Activated T-cell treated with anti-CD3 and anti-CD28 coated beads for 1 hour (primary cell): ENCODE data around the gene CREM.

Experiments used
- DNase-seq: peaks from one replicate; pipeline ENCODE4 v3.0.0-alpha.2; 2020; ENCODE audit warnings: low read depth

CREM gene

GRCh38 chr10:35219891-35220890 is 93.5 kb downstream of the CREM start:
- no peak for DNase-seq

DNA sequence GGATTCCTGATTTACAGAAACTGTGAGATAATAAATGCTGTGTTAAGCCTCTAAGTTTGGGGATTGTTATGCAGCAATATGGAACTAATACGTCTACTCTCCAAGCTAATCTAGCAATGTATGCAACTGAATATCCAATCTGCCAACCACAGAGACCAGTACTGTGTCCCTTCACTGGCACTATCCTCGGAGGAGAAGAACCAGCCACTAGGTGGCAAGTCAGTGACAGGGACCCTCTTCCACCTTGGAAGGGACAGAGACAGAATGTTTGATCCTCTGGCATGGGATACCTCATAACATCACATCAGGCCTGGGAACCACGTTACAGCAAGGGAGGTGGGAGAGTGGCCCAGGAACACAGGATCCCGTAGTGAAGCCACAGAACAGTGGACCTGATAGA is 96.4 kb downstream of the CREM start:
- DNase-seq: no peak

DNA sequence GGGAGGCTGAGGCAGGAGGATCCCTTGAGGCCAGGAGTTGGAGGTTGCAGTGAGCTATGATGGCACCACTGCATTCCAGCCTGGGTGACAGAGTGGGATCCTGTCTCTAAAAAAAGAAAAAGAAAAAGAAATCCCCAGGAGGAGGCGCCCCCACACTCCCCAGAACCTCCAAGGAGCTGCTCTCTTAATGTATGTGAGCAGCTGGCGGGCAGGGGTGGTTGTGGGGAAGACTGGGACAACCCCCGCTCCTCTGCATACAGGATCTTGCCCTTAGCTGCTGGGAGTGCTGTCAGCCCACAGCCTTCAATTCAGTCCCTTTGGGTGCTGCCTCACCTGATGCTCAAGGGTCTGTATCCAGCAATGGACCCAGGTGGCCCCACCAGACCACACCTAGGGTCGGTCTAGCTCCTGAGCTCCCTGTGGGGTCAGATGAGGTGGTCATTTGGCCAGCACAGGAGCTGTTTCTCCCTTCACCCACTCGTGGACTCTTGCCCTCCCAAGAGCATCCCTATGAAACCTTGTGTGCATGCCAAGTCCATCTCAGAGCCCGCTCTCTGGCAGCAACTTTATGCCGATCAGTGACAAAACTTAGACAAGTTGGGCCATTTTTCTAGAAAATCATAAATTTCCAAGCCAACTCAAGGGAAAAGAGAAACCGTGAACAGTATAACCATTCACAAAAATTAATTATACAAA is 97.5 kb downstream of the CREM start:
- DNase-seq: no peak

- no peak for DNase-seq
Measured at GRCh38 chr10:35225204-35225603, 98.6 kb downstream of the CREM start.

- DNase-seq: no peak
Measured at GRCh38 chr10:35226507-35226906, 99.9 kb downstream of the CREM start.

GRCh38 chr10:35228058-35228457 is 101.4 kb downstream of the CREM start:
- DNase-seq: no peak

- DNase-seq: no peak
Measured at GRCh38 chr10:35231646-35232045, 105.0 kb downstream of the CREM start.

DNA sequence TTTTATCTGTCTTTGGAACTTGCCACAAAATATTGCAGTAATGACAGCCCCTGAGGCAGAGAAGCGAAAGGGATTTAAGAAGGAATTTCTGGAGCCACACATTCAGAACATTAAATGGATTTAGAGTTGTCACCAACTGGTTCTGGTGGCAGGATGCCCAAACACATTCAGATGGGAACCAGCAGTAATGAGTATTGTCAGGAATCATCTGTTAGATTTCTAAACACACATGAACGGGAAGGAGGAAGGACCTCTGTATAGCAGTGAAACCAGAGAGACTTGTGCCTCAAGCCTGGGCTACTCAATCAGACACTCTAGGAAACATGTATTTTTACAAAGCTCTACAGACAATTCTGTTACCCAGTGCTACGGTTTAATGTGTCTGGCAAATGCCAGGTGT is 105.9 kb downstream of the CREM start:
- no peak for DNase-seq

DNA sequence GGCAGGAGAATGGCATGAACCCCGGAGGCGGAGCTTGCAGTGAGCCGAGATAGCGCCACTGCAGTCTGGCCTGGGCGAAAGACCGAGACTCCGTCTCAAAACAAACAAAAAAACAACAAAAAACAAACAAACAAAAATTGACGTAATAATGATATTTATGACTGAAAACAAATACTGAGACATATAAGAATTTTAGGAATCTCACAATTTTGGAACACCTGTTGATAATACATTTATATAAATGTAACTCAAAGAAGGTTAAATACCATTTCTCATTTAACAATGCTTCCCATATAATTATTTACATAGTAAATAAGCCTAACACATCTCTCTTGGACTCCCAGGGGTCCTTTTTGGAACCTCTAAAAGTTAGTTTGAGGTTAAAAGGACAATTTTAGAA is 107.4 kb downstream of the CREM start:
- no peak for DNase-seq

- no peak for DNase-seq
Measured at GRCh38 chr10:35236739-35237138, 110.1 kb downstream of the CREM start.

DNA sequence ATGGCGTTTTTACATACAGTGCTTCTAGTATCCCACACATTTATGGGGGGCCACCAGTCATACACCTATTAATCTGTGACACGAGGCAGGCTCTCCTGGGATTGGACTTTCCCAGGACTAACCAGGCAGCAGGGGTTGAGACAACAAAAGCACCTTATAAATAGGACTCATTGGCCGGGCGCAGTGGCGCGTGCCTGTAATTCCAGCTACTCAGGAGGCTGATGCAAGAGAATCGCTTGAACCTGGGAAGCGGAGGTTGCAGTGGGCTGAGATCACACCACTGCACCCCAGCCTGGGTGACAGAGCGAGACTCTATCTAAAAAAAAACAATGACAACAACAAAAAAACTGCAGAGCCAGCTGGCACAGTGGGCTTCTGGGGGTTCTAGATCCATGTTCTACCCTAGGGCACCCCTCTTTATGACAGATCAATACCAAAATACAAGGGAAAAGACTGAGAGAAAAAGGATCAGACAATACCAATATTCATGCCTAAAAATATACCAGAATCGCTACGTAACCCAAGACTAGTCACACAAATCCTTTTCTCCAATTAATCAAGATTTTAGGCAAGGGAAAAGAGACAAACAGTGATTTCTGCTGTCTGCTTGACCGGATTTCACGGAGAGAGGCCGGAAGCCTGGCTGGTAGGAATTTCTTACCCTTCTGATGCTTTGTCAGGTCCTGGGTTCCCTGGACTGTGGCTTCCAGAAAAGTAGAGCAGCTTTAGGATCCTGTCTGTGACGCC is 111.3 kb downstream of the CREM start:
- no peak for DNase-seq

- DNase-seq: no peak
Measured at GRCh38 chr10:35244549-35244948, 117.9 kb downstream of the CREM start.

GRCh38 chr10:35246770-35247343 is 120.2 kb downstream of the CREM start:
- no peak for DNase-seq

DNA sequence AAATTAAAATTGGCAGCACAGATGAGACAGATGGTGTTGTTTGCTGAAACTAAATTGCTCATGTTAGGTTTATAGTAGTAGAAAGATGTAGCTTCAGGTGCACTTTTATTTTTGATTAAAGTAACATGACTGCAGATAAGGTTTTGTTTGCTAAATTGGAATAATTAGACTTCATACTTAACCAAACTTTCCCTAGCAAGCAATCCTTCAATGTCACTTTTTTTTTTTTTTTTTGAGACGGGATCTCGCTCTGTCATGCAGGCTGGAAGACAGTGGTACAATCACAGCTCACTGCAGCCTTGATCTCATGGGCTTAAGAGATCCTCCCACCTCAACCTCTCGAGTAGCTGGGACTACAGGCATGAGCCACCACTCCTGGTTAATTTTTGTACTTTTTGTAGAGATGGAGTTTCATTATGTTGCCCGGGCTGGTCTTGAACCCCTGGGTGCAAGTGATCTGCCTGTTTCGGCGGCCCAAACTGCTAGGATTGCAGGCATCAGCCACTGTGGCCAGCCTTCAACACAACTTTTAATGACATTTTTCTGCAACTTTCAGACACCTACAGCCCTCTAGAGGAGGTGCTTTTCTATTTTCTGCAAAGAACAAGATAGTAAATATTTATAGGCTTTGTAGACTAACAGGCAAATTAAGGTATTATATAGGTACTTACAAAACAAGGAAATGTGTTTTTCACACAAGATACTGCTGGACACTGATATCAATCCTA is 124.9 kb downstream of the CREM start:
- DNase-seq: no peak

DNA sequence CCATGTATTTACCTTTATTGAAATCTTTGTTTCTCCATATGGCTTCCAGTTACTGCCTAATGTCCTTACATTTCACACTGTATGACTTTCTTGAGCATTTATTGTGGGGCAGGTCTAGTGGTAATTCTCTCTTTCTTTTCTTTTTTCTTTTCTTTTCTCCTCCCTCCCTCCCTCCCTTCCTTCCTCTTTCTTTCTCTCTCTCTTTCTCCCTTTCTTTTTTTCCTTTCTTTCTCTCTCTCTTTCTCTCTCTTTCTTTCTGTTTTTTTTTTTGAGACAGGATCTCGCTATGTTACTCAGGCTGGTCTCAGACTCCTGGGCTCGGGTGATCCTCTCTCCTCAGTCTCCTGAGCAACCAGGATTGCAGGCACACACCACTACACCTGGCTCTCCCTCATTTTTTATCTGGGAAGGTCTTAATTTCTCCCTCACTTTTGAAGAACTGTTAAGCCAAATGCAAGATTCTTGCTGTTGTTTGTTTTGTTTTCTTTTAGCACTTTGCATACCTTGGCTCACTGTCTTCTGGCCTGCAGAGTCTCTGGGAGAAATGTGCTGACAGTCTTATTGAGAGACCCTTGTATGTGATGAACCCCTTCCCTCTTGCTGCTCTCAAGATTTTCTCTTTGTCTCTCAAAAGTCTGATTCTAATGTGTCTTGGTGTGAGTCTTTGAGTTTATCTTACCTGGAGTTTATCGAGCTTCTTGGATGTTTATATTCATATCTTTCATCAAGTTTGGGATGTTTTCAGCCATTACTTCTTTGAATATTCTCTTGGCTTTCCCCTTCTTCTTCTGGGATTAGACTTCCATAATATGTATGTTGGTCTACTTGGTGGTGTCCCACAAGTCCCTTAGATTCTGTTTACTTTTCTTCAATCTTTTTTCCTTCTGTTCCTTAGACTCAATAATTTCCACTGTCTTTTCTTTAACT is 130.7 kb downstream of the CREM start:
- no peak for DNase-seq

DNA sequence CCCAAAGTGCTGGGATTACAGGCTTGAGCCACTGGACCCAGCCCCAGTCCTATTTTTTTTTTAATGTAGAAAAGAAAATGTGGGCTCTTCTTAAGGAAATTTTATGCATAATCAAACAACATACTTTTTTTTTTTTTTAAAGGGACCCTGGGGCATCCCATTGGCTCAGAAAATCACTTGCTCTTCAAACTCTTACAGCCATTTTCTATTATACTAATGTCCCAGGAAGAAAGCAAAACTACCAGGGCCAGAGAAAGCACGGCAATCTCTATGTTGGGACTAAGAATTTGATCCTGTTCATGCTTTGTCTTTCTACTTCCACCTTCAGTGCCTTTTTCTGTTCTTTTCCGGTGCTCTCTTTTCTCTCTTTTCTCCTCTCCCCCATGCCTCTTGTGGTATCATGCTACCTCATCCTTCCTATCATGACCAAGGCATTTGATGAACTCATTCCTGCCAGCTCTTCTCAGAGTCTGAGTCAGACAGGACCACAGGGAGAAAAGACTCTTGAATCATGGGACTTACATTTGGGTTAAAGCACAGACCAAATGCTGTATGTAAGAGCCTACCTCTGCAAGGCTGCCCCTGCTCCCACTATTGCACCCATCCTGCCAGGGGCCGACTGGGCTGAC is 133.2 kb downstream of the CREM start:
- no peak for DNase-seq

GRCh38 chr10:35262436-35262835 is 135.8 kb downstream of the CREM start:
- DNase-seq: no peak
